CD4-positive, alpha-beta memory T cell (primary cell): Measurements from ENCODE around the gene ABCB1. TPM values are rescaled to one million over a fixed set of nuclear protein-coding genes. Genes with fewer than 3 reads are reported as not detected.

ENCODE experiments used
- CTCF ChIA-PET: fragments of 350-600 bp; sonication (Branson Sonifier 250); formaldehyde crosslinking; loops from one replicate; lab custom pipeline; 2021; ENCODE audit warnings: inconsistent platforms; ENCODE audit not compliant: partially characterized antibody; lab: Charles Lee
- POLR2A ChIA-PET: fragments of 350-600 bp; sonication (Branson Sonifier 250); formaldehyde crosslinking; loops from one replicate; lab custom pipeline; 2021; ENCODE audit not compliant: partially characterized antibody; lab: Charles Lee
- DNase-seq, 5 donors: peaks; one replicate each; pipeline versions ENCODE4 v3.0.0 to v3.0.0-alpha.2; 2020 to 2022; ENCODE audit warnings: mixed read lengths in 1 of 5
- H3K27ac ChIP-seq: one replicate; pipeline ENCODE4 v1.7.0; 2013; ENCODE audit warnings: low read depth, low read length
- H3K27me3 ChIP-seq: 2 replicates; pipeline ENCODE4 v1.7.0; 2013; ENCODE audit warnings: mild to moderate bottlenecking, low read length, moderate library complexity; ENCODE audit not compliant: insufficient read depth
- H3K36me3 ChIP-seq: 2 replicates; pipeline ENCODE4 v1.7.0; 2013; ENCODE audit warnings: mild to moderate bottlenecking, low read length, moderate library complexity; ENCODE audit not compliant: insufficient read depth
- H3K4me1 ChIP-seq: 2 replicates; pipeline ENCODE4 v1.7.0; 2013; ENCODE audit warnings: mild to moderate bottlenecking, low read length, moderate library complexity; ENCODE audit not compliant: insufficient read depth
- H3K4me3 ChIP-seq, 2 donors: one replicate each; pipeline ENCODE4 v1.7.0; 2013; ENCODE audit warnings: low read length in 2 of 2, mild to moderate bottlenecking in 1 of 2
- H3K9me3 ChIP-seq, 2 donors: one replicate each; pipeline ENCODE4 v1.7.0; 2013; ENCODE audit warnings: low read length in 2 of 2, control low read depth in 1 of 2; ENCODE audit not compliant: control insufficient read depth in 1 of 2
- H3K27ac Mint-ChIP-seq, 7 donors: one replicate each; pipeline ENCODE4 v1.8.0; 2020 to 2021; ENCODE audit warnings: mixed read lengths in 7 of 7, mild to moderate bottlenecking in 6 of 7, inconsistent platforms in 3 of 7, moderate library complexity in 3 of 7
- H3K27me3 Mint-ChIP-seq, 2 donors: one replicate each; pipeline ENCODE4 v1.8.0; 2020 to 2021; ENCODE audit warnings: mixed read lengths in 2 of 2
- H3K36me3 Mint-ChIP-seq, 2 donors: one replicate each; pipeline ENCODE4 v1.8.0; 2020 to 2021; ENCODE audit warnings: mixed read lengths in 2 of 2, inconsistent platforms in 1 of 2, mild to moderate bottlenecking in 1 of 2
- H3K4me1 Mint-ChIP-seq, 4 donors: one replicate each; pipeline ENCODE4 v1.8.0; 2020 to 2021; ENCODE audit warnings: mixed read lengths in 4 of 4, mild to moderate bottlenecking in 1 of 4
- H3K4me3 Mint-ChIP-seq, 8 donors: one replicate each; pipeline ENCODE4 v1.8.0; 2020 to 2021; ENCODE audit warnings: mixed read lengths in 8 of 8, mild to moderate bottlenecking in 7 of 8, moderate library complexity in 6 of 8, inconsistent platforms in 3 of 8
- H3K9me3 Mint-ChIP-seq, 8 donors: one replicate each; pipeline ENCODE4 v1.8.0; 2020 to 2021; ENCODE audit warnings: mixed read lengths in 8 of 8, mild to moderate bottlenecking in 5 of 8, inconsistent platforms in 3 of 8, moderate library complexity in 1 of 8
- intact Hi-C: fragments of 100-400 bp; cut with micrococcal nuclease; formaldehyde crosslinking; loops from one replicate; pipeline ENCODE4 v1.15.1; 2023
- polyA plus RNA-seq, 2 donors: library from polyadenylated mRNA; unstranded; fragments of 300-500 nt; fragmentation: Illumina TruSeq; gene quantifications; one replicate each; pipeline ENCODE4 v1.2.3, GENCODE V29; 2021
- total RNA-seq, 2 experiments: library from RNA; stranded (reverse); gene quantifications; one replicate each; pipeline ENCODE4 v1.2.3, GENCODE V29; 2021

ABCB1 gene
- total and polyA plus RNA-seq, 4 experiments from 2014 or later: 15.4 to 27.1 (median 23.4) TPM

DNA sequence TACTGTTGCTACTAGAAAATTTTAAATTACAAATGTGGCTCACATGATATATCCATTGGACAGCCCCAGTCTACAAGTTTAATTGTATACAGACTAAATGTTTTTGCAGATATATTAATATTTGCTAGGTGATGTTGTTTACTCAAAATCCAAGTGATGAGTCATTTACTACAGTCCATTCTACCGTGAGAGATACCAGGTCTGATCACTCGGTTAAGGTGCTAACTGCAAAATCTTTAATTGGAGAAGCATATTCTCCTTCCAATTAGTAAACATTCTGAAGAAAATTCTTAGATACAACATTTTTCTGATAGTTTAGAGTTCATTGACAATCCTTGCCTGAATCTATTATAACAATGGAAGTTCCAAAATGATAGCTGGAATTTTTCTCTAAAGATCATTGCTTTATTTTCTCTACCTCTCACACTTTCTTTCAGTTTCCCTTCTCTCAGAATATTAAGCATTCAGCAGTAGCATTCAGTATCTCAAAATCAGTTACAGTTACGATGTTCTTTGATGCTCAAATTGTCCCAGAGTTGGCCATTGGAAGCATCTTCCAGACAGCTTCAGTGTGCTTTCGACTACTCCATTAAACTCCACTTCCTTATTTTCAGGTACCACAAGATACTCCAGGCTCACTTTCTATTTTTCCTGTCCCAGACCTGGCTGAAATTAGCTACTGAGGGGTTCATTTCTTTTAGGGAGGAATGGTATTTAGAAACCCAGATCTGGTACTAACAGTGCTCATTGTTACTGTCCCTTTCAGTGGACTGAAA is 2.3 kb downstream of the ABCB1 start:
- H3K4me3 ChIP-seq: no peak overlapping the region
- Mint-ChIP-seq H3K4me1 (peaks cover 8 to 40% (median 24%) of the 10 kb centered on the region in 4 donors), H3K9me3 (no peaks in the 10 kb centered on the region), H3K27ac (peak overlapping the region; percentile 28 to 95 (median 75)), H3K36me3 (no peaks in the 10 kb centered on the region), H3K27me3 (peaks cover 18 to 28% of the 10 kb centered on the region in 2 donors), H3K4me3 (peak overlapping the region; percentile 60 to 91 (median 84))
- POLR2A ChIA-PET: no interaction called here
- no peaks in the 10 kb centered on the region for H3K36me3 ChIP-seq
- CTCF ChIA-PET: no interaction called here
- H3K4me1 ChIP-seq: peaks cover 18% of the 10 kb centered on the region
- DNase-seq: no peak
- peak overlapping the region; percentile 2 for H3K27ac ChIP-seq
- no peaks in the 10 kb centered on the region for H3K9me3 ChIP-seq
- intact Hi-C loops: no loop called here
- peaks cover 3% of the 10 kb centered on the region for H3K27me3 ChIP-seq

DNA sequence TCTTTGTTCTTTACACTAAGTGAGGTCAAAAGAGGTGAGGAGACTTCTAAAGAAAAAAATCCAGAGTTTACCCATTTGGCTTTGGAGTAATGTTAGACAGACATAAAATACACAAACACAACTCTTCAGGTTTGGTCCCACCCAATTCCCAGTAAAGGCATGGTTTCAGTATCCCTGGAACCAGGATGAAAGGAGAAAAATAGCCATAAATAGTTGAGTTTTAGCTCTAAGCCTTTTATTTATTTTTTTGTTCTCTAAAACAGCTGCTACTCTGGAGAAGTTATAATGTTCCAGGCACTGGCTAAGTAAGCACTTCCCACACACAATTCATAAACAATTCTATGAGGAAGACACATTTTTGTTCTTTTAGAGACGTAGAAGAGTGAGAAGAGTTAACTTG is 4.0 kb downstream of the ABCB1 start:
- ChIA-PET POLR2A (no interaction called here), CTCF (no interaction called here)
- Mint-ChIP-seq H3K4me3 (no peak overlapping the region), H3K27ac (no peak overlapping the region), H3K4me1 (peaks cover 8 to 40% (median 24%) of the 10 kb centered on the region in 4 donors), H3K9me3 (no peaks in the 10 kb centered on the region), H3K27me3 (peaks cover 10 to 18% of the 10 kb centered on the region in 2 donors), H3K36me3 (no peaks in the 10 kb centered on the region)
- H3K4me3 ChIP-seq: no peak overlapping the region
- no peak overlapping the region for H3K27ac ChIP-seq
- intact Hi-C loops: no loop called here
- H3K9me3 ChIP-seq: no peaks in the 10 kb centered on the region
- DNase-seq: no peak
- H3K36me3 ChIP-seq: no peaks in the 10 kb centered on the region
- peaks cover 18% of the 10 kb centered on the region for H3K4me1 ChIP-seq
- H3K27me3 ChIP-seq: peaks cover 3% of the 10 kb centered on the region

DNA sequence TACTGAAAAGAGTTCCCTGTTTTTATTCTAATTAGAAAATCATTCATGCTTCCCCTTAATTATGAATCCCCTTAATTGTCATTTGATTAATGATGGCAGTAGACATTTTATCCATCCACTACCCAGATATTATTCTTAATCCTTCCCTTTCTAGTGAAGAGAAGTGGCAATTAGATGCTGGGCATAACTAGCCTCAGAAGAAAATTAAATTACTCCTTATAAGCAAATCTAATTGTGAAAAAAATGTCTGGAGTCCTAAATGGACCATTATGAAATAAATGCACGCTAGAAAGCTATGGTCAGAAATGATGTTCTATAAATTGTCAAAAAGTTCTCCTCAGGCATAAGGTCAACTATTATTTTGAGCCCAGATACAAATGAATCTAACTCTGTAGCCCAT is 4.5 kb downstream of the ABCB1 start:
- intact Hi-C loops: no loop called here
- Mint-ChIP-seq H3K27ac (no peak overlapping the region), H3K27me3 (peaks cover 9 to 15% of the 10 kb centered on the region in 2 donors), H3K9me3 (no peaks in the 10 kb centered on the region), H3K36me3 (no peaks in the 10 kb centered on the region), H3K4me3 (no peak overlapping the region), H3K4me1 (peaks cover 6 to 34% (median 20%) of the 10 kb centered on the region in 4 donors)
- Histone ChIP-seq H3K4me1 (peaks cover 20% of the 10 kb centered on the region), H3K4me3 (no peak overlapping the region), H3K9me3 (no peaks in the 10 kb centered on the region), H3K27me3 (peaks cover 3% of the 10 kb centered on the region), H3K36me3 (no peaks in the 10 kb centered on the region), H3K27ac (no peak overlapping the region)
- DNase-seq: no peak
- ChIA-PET CTCF (no interaction called here), POLR2A (no interaction called here)

DNA sequence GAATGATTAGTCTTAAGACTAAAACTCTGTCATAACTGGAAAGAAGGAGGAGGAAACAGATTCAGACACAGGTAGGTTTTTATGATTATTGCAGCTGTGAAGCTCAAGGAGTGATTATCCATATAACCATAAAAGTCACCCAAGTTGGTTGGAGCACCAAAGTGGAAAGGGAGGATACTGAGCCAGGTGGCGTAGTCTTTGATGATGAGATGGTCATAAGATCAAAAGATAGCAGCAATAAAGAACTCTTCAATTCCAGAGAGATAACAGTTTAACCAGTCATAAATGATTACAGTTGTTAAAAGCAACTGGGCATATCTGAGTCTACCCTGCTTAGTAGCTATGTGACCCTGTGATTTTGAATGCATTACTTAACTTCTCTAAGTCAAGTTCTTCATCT is 8.4 kb downstream of the ABCB1 start:
- DNase-seq: no peak
- Mint-ChIP-seq H3K9me3 (no peaks in the 10 kb centered on the region), H3K27ac (no peak overlapping the region), H3K4me1 (peaks cover 0 to 19% (median 7%) of the 10 kb centered on the region in 4 donors), H3K36me3 (no peaks in the 10 kb centered on the region), H3K4me3 (no peak overlapping the region), H3K27me3 (peaks cover 0 to 7% of the 10 kb centered on the region in 2 donors)
- no peaks in the 10 kb centered on the region for H3K9me3 ChIP-seq
- no peak overlapping the region for H3K27ac ChIP-seq
- ChIA-PET CTCF (no interaction called here), POLR2A (no interaction called here)
- intact Hi-C loops: no loop called here
- no peak overlapping the region for H3K4me3 ChIP-seq
- no peaks in the 10 kb centered on the region for H3K36me3 ChIP-seq
- peaks cover 22% of the 10 kb centered on the region for H3K4me1 ChIP-seq
- H3K27me3 ChIP-seq: no peaks in the 10 kb centered on the region

DNA sequence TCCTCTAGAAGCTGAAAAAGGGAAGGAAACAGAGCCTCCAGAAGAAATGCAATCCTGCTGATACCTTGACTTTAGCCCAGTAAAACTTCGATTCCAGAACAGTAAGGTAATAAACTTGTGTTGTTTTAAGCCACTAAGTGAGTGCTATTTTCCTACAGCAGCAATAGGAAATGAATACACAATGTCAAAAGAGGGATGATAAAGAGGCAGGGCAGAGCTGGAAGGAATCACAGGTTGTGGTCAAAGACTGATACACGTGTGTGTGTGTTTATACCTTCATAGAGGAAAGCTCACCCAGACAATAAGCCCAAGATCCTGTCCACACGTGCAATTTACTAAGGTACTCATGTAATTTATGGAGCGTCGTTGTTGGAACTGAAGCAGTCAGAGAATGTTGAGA is 9.5 kb downstream of the ABCB1 start:
- Mint-ChIP-seq H3K4me1 (peaks cover 1 to 19% (median 10%) of the 10 kb centered on the region in 4 donors), H3K9me3 (no peaks in the 10 kb centered on the region), H3K36me3 (no peaks in the 10 kb centered on the region), H3K27me3 (peaks cover 0 to 7% of the 10 kb centered on the region in 2 donors), H3K27ac (no peak overlapping the region), H3K4me3 (no peak overlapping the region)
- H3K27ac ChIP-seq: no peak overlapping the region
- DNase-seq: no peak
- ChIA-PET CTCF (no interaction called here), POLR2A (interaction anchor here (1.3 kb wide), 1 partner anchor 10 kb away, joined by 3 read pairs; the partner anchor contains the start of gene ABCB1)
- H3K9me3 ChIP-seq: no peaks in the 10 kb centered on the region
- H3K36me3 ChIP-seq: no peaks in the 10 kb centered on the region
- intact Hi-C loops: no loop called here
- no peak overlapping the region for H3K4me3 ChIP-seq
- no peaks in the 10 kb centered on the region for H3K27me3 ChIP-seq
- peaks cover 22% of the 10 kb centered on the region for H3K4me1 ChIP-seq

DNA sequence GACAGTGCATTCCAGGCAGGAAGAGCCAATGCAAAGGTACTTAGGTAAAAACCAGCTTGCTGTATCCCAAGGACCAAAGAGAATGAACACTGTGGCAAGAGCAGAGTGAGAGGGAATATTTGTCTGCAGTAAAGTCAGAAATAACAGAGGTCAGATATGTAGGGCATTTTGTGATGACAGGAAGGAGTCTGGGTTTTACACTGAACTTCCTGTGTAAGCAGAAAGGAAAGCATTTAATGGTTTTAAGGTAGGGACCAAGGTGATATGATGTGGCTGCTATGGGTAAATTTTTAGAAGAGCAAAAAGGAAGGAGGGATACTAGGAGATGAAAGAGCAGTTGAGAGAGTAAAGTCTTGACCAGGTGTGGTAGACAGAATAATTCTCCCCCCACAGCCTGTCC is 10.1 kb downstream of the ABCB1 start:
- CTCF ChIA-PET: no interaction called here

DNA sequence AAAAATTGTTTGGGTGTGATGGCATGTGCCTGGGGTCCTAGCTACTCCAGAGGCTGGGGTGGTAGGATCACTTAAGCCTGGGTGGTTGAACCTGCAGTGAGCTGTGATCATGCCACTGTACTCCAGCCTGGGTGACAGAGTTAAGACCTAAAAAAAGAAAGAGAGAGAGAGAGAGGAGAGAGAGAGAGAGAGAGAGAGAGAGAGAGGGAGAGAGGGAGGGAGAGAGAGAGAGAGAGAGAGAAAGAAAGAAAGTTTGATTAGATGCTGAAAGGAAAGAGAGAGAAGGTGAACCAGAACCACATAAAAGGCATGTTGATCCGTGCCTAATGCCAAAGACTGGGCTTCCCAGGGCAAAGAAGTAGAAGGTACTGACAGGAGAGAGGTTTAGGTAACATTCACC is 11.1 kb downstream of the ABCB1 start:
- H3K27ac ChIP-seq: no peak overlapping the region
- intact Hi-C loops: loop anchor here (1.0 kb wide), 1 partner anchor 11 kb away; the partner anchor contains the start of gene ABCB1

More for the DNA sequence above, 10.1 kb downstream of the ABCB1 start:
- no peaks in the 10 kb centered on the region for H3K36me3 ChIP-seq
- no peak overlapping the region for H3K27ac Mint-ChIP-seq
- peaks cover 4 to 23% (median 11%) of the 10 kb centered on the region in 4 donors for H3K4me1 Mint-ChIP-seq
- H3K27me3 Mint-ChIP-seq: peaks cover 0 to 7% of the 10 kb centered on the region in 2 donors
- POLR2A ChIA-PET: interaction anchor here (0.6 to 1.3 kb wide), 2 partner anchors 9 to 10 kb away, joined by 3 read pairs; partner anchors contain the start of gene ABCB1
- peak overlapping the region in 1 of 2 donors; percentile 31 for H3K4me3 ChIP-seq
- no peaks in the 10 kb centered on the region for H3K27me3 ChIP-seq
- H3K9me3 Mint-ChIP-seq: no peaks in the 10 kb centered on the region
- peak in 1 of 5 donors; percentile 8 for DNase-seq
- H3K4me1 ChIP-seq: peaks cover 22% of the 10 kb centered on the region
- H3K36me3 Mint-ChIP-seq: no peaks in the 10 kb centered on the region
- intact Hi-C loops: loop anchor here (1.0 kb wide), 1 partner anchor 10 kb away; the partner anchor contains the start of gene ABCB1
- H3K9me3 ChIP-seq: no peaks in the 10 kb centered on the region
- no peak overlapping the region for H3K4me3 Mint-ChIP-seq
- peak overlapping the region; percentile 12 for H3K27ac ChIP-seq

More for the DNA sequence above, 11.1 kb downstream of the ABCB1 start:
- no peaks in the 10 kb centered on the region for H3K9me3 ChIP-seq
- H3K27me3 Mint-ChIP-seq: peaks cover 0 to 4% of the 10 kb centered on the region in 2 donors
- ChIA-PET CTCF (interaction anchor here (0.6 kb wide), 1 partner anchor 11 kb away, joined by 3 read pairs; the partner anchor contains the start of gene ABCB1), POLR2A (no interaction called here)
- no peaks in the 10 kb centered on the region for H3K27me3 ChIP-seq
- no peak overlapping the region for H3K4me3 Mint-ChIP-seq
- H3K36me3 Mint-ChIP-seq: peaks cover 2 to 7% of the 10 kb centered on the region in 2 donors
- peaks cover 22% of the 10 kb centered on the region for H3K4me1 ChIP-seq
- no peak overlapping the region for H3K27ac Mint-ChIP-seq
- no peak for DNase-seq
- H3K9me3 Mint-ChIP-seq: no peaks in the 10 kb centered on the region
- peaks cover 4 to 17% (median 12%) of the 10 kb centered on the region in 4 donors for H3K4me1 Mint-ChIP-seq
- H3K4me3 ChIP-seq: no peak overlapping the region
- H3K36me3 ChIP-seq: no peaks in the 10 kb centered on the region
